ENCODE measurements around the gene ARAP1. TPM values are rescaled to one million over a fixed set of nuclear protein-coding genes. Genes with fewer than 3 reads are reported as not detected.
"Not testable (repeated sequence)": the region's sequence is repeated elsewhere in the genome, so short reads cannot be mapped to it uniquely, and the experiment has no call there.

ARAP1 gene
- 72.1 and 76.8 TPM in 2 replicates for total RNA-seq

DNA sequence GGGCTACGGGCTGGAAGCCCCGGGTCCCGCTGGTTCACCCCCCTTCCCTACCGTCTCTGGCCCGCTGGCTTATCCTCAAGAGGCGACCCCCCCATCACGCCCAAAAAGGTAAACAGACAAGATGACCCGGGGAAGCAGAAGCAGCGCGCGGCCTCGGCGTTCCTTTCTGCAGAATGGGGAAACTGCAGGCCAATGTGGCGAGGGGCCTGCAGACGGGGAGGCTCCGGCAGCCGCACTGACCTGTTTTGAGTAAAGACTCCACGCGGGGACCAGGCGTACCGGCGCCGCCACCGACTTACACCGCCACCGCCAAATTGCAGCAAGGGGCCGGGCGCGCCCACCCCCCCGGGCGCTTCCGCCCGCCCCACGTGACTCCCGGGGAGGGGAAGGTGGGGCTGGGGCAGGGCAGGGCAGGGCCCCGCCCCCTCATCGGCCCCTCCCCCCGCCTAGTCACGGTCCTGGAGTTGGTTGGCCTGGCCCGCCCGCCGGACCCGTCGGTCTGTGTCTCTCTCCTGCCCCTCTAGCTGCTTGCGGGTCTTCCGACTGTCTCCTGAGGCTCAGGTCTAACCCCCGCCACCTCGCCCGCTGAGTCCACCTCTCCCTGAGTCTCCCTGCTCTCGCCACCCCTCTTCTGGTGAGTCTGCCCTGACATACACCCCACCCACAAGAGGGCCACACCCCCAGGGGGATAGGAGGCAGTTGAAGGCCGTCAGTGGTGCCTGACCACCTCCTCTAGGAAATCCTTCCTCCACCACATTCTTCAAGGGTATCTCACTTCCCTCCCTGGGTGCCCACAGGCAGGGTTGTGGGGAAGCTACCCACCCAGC lies at the start of gene ARAP1:
TSS of gene ARAP1 (minus strand) at position 321 of the 827 bp plus-strand sequence. CDS start 25,280 bp downstream, outside the sequence.
- peak; percentile 57 to 77 for DNase-seq (ENCODE audit: low read depth in 2 of 2)

GRCh38 chr11:72799441-72799840 lies 47.2 kb upstream of the ARAP1 start:
- DNase-seq (ENCODE audit: low read depth in 2 of 2), result no peak

DNA sequence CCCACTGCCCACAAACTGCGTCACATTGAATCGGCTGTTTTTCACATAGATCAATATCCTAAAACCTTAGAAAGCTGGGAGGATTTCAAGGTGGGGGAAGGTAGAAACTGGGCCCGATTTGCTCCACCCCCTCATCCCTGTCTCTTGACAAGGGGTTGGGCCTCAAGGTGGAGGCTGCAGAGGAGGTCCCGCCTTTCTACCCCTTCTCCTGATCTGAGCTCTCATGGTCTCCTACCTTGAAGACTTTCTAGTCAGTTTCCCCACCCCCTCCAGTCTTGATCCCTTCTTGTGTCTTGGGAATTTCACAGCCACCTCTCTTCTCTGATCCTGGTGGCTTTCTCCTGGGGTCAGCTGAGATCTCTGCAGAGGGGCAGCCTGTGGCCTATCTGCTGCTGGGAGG lies 46.2 kb upstream of the ARAP1 start:
- no peak for DNase-seq (ENCODE audit: low read depth in 2 of 2)

DNA sequence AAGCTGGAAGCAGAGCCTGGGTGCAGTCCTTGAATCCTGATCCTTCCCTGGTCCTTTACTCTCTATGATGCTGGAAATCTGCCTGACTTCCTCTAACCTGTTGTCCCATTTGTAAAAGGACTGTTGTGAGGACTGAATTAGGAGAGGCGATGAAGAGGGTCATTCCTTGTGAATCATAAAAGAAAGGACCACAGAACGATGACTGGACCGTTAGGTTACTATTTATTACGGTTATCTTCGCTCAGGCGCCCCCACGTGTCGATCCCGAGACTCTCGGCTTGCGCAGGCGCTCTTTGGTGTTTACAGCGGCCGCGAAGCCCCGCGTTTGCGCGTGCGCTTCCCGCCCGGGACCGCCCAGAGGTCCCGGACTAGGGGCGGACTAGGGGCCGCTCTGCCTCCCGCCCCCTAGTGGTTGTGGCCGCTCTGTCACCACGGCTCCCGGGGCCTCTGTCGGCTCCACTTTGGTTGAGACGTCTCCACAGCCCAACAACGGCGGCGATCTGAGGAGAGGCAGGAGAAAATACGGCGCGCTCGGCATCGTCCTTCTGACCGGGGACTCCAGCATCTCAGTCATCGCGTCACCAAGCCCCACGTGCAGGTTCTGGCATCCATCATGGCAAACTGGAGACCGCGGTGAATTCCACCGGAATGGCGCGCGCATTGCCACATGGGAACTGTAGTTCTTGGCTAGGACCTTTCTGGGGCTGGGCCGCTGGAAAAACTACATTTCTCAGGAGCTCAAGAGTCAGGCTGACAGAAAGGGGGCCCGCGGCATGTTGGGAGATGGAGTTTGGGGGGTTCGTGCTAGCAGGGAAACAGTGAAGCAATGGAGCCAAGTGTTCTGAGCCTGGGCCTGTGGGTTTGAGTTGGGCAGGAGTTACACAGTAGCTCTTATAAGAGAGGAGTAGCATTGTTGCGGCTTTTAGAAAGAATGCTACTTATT lies 41.5 kb upstream of the ARAP1 start, which contains the start of gene STARD10:
TSS of gene STARD10 (minus strand) at position 623 of the 943 bp plus-strand sequence. CDS start 12,866 bp downstream, outside the sequence.
- peak; percentile 96 to 97 for DNase-seq (ENCODE audit: low read depth in 2 of 2)

GRCh38 chr11:72793076-72793424 lies 40.8 kb upstream of the ARAP1 start:
- no peak for DNase-seq (ENCODE audit: low read depth in 2 of 2)

DNA sequence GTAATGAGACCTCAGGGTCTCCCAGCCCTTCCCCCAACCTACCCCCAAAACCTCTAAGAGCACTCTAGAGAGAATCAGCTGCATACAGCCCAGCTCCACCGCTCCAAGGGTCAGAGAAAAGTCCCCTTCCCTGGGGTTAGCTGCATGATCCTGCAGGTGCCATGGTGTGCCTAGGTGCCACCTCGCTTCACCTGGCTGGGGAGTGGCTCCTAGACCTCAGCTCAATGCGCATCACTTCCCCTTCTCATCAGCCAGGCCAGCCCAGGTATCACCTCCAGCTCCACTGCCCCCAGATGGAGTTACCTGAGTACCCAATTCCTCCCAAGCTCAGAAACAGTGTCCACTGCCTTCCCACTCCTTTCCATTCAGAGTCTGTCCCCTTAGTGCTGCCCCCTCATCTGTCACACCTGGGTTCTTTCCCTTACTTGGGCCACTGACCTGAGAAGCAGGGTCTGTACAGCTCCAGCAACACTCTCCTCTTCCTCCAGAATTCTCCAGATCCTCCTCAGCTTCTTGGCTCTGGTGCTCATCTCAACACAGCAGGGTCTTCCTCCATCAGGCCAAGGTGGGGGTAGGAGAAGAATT lies 40.3 kb upstream of the ARAP1 start:
- DNase-seq (ENCODE audit: low read depth in 2 of 2), result no peak

GRCh38 chr11:72791228-72791627 lies 39.0 kb upstream of the ARAP1 start:
- not testable (repeated sequence) for DNase-seq (ENCODE audit: low read depth in 2 of 2)

GRCh38 chr11:72789493-72790131 lies 37.4 kb upstream of the ARAP1 start:
- DNase-seq (ENCODE audit: low read depth in 2 of 2), result no peak

DNA sequence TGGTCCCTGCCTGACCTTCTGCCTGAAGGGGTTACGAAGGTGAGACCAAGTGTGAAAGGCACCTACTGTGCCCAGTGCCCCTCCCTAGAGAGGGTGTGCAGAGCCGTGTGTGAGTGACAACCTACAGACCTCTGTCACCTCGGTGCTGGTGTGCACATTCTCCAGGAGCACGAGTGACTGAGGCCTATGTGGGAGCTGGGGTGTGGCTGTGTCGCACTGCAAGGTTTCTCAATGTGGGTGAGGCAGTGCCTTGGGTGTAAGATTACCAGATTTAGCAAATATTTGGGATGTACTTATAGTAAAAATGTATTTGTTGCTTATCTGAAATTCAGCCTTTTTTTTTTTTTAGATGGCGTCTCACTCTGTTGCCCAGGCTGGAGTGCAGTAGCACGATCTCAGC lies 36.0 kb upstream of the ARAP1 start:
- DNase-seq (ENCODE audit: low read depth in 2 of 2), result no peak

- DNase-seq (ENCODE audit: low read depth in 2 of 2), result no peak
These were observed 35.3 kb upstream of the ARAP1 start for GRCh38 chr11:72787216-72788104.

DNA sequence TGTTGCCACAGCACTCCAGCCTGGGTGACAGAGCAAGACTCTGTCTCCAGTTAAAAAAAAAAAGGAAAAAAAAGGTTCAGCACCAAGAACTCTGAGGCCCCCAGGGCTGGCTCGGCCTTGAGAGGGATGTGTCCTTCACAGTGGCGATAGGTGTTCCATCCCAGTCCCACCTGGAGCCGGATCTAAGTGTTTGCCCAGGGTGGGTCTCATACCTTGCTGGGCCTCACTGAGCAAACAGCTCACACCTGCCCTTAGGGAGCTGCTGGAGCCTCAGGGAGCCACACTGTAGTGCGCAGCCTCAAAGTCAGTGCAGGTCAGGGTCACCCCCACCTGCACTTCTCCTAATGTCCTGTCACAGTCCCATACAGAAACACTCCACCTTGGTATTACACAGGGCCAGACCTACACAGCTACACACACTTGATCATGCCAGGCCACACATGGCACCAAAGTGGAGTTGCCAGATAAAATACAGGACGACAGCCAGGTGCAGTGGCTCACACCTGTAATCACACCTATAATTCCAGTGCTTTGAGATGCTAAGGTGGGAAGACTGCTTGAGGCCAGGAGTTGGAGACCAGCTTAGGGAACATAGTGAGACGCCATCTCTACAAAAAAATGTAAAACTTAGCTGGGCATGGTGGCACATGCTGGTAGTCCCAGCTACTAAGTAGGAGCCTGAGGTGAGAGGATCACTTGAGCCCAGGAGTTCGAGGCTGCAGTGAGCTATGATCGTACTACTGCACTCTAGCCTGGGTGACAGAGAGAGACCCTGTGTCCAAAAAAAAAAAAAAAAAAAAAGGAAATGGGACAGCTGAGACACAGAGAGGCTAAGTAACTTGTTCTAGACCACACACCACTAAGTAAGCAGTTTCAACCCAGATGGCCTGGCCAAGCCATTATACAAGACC lies 34.4 kb upstream of the ARAP1 start:
- DNase-seq (ENCODE audit: low read depth in 2 of 2), result no peak

DNA sequence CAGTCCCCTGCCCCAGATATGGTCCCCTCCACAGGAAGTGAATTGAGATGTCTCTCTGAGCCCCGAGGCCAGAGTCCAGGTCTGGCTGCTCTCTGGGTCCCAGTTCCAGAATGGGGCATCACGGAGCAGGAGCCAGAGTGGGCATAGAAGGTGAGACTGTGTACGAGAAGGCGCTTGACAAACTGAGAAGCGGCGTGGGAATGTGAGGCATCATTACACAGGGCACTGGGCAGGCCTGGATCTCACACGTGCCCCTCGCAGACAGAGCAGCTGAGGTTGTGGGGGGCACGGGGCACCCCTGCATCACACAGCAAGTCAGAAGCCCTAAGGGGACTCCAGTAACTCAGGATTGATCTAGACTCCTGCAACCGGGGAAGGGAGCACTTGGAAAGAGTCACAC lies 32.5 kb upstream of the ARAP1 start:
- DNase-seq (ENCODE audit: low read depth in 2 of 2), result no peak

DNA sequence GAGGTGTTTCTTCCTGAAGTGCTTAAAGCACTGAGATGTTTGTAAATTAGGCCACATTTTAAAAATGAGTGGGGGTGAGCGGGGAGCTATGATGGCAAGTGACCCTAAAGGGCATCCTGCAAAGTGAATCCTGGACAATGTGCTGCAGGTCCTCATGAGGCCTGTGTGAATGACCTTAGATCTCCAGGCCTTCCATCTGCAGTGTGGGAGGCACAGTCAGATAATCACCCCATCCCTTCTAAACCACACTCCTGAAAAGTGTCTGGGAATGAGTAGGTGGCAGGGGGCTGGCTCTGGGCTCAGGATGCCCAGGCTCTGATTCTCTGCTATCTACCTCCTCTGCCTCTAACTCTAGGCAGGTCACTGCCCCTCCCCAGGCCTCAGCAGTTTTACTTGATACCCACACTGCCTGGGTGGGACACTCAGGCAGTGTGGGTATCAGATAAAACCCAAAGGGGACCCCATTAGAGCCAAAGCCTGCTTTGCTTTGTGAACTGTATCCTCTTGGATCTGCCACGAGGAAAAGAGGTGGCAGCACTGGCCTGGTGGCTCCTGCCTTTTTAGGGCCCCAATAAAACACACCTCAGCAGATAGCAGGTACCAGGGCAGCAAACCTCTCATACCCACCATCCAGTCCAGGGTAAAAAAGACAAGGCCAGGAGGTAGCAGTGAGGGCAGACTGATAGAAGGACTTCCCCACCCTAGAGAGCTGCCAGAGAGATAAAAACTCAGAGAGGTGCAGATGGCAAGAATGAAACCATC lies 31.1 kb upstream of the ARAP1 start:
- DNase-seq (ENCODE audit: low read depth in 2 of 2), result no peak

DNA sequence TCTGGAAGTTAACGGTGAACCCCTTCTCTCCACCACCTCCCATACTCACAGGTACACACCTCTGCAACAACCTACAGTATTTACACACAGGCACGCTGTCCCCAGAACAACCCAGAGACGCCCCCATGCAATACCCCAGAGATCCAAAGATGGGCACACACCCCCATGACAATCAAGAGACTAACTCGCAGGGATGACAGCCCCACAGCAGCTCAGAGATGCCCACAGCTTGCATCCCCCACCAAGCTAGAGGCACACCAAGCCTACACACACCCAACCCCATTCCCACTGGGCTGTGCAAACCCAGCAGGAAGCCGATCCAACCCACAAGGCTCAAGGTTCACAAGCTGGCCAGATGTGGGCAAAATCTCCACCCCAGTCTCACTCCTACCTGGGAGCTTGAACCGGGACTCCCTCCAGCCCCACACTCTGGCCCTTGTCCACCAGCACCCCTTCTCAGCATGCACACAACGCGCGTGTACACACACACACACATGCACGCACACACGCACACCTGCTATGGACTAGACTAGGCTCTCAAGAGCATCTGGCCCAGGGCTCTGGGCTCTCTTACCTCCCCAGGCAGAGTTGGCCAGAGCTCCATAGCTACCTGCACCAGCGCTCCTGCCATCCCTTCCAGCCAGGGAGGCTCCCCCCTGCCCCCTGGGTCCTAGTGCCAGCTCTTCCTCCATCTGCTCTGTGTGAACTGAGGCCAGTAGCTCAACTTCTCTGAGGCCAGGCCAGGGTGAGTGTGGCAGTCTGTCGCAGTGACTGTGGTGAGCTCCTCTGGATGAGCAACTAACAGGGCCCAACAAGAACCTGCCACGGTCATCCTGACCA lies 30.1 kb upstream of the ARAP1 start:
- DNase-seq (ENCODE audit: low read depth in 2 of 2), result no peak

GRCh38 chr11:72781313-72782080 lies 29.3 kb upstream of the ARAP1 start:
- peak in 1 of 2 donors; percentile 44 for DNase-seq (ENCODE audit: low read depth in 2 of 2)

GRCh38 chr11:72781063-72781312 lies 28.8 kb upstream of the ARAP1 start:
- no peak for DNase-seq (ENCODE audit: low read depth in 2 of 2)
